Natural killer cell (primary cell): Measurements from ENCODE around the gene KIF5B. TPM values are rescaled to one million over a fixed set of nuclear protein-coding genes. Genes with fewer than 3 reads are reported as not detected.

Source experiments
- ATAC-seq, 3 donors: fragments of 150-1000 bp in 2 of 3; fragments of 200-7000 bp in 1 of 3; cut with Tn5 transposase; 1 replicate in 1 of 3; 2 replicates in 2 of 3; pipeline ENCODE4 v1.10.0; 2021; ENCODE audit warnings: mild to moderate bottlenecking in 2 of 3, moderate library complexity in 2 of 3
- DNase-seq, 2 donors: peaks; one replicate each; pipeline versions ENCODE4 v3.0.0 to v3.0.0-alpha.2; 2013 to 2021; ENCODE audit warnings: mixed read lengths in 1 of 2
- H3K27ac ChIP-seq: one replicate; pipeline ENCODE4 v1.5.1; 2013; ENCODE audit warnings: mild to moderate bottlenecking, low read length
- H3K27me3 ChIP-seq: one replicate; pipeline ENCODE4 v1.6.1; 2013; ENCODE audit warnings: low read length; ENCODE audit not compliant: control insufficient read depth, insufficient read depth
- H3K36me3 ChIP-seq: one replicate; pipeline ENCODE4 v1.6.1; 2013; ENCODE audit warnings: low read length; ENCODE audit not compliant: control insufficient read depth, insufficient read depth
- H3K4me1 ChIP-seq: one replicate; pipeline ENCODE4 v1.6.1; 2013; ENCODE audit warnings: low read length; ENCODE audit not compliant: control insufficient read depth, insufficient read depth
- H3K4me3 ChIP-seq: one replicate; pipeline ENCODE4 v1.5.1; 2013; ENCODE audit warnings: low read length
- H3K9me3 ChIP-seq: one replicate; pipeline ENCODE4 v1.6.1; 2013; ENCODE audit warnings: low read length; ENCODE audit not compliant: control insufficient read depth, insufficient read depth
- H3K27ac Mint-ChIP-seq, 2 donors: one replicate each; pipeline ENCODE4 v1.8.0; 2022; ENCODE audit warnings: mild to moderate bottlenecking in 2 of 2, mixed read lengths in 2 of 2, moderate library complexity in 1 of 2
- H3K27me3 Mint-ChIP-seq, 2 donors: one replicate each; pipeline ENCODE4 v1.8.0; 2022; ENCODE audit warnings: low read depth in 2 of 2, mixed read lengths in 2 of 2
- H3K36me3 Mint-ChIP-seq: one replicate; pipeline ENCODE4 v1.8.0; 2022; ENCODE audit warnings: mixed read lengths
- H3K4me1 Mint-ChIP-seq, 2 donors: one replicate each; pipeline ENCODE4 v1.8.0; 2022; ENCODE audit warnings: mixed read lengths in 2 of 2
- H3K4me3 Mint-ChIP-seq: one replicate; pipeline ENCODE4 v1.8.0; 2022; ENCODE audit warnings: mild to moderate bottlenecking, moderate library complexity, mixed read lengths
- H3K9me3 Mint-ChIP-seq, 2 donors: one replicate each; pipeline ENCODE4 v1.8.0; 2022; ENCODE audit warnings: mixed read lengths in 2 of 2
- CTCF ChIP-seq: fragments of 200-600 bp; IDR thresholded peaks from one replicate; pipeline ENCODE4 v1.8.0; 2022; ENCODE audit warnings: antibody characterized with exemption
- WGBS: methylation state at CpG from one replicate; pipeline ENCODE4 v1.1.7; 2013; ENCODE audit warnings: missing lambda C conversion rate; ENCODE audit not compliant: insufficient coverage; 5-methylcytosine and 5-hydroxymethylcytosine counted together
- intact Hi-C: fragments of 100-400 bp; cut with micrococcal nuclease; formaldehyde crosslinking; loops from one replicate; pipeline ENCODE4 v1.14.2; 2022
- total RNA-seq, 4 donors: library from RNA; stranded (reverse); fragments of 120-200 nt in 1 of 4; gene quantifications; one replicate each; pipeline versions ENCODE4 v1.2.3 to v1.2.4, GENCODE V29; 2013 to 2022

The KIF5B gene
- total RNA-seq, 3 donors from 2014 or later (not counting 1 experiment from before 2014, with no cell fraction given): 51.0 to 64.2 (median 61.1) TPM

- no peak for ATAC-seq
- H3K27me3 Mint-ChIP-seq: no peaks in the 10 kb centered on the region
- WGBS: 100% methylated on average over 3 of the region's 4 CpGs
Measured at GRCh38 chr10:32031920-32032319, 24.3 kb downstream of the KIF5B start.

GRCh38 chr10:32031424-32031823, 24.8 kb downstream of the KIF5B start:
- Histone ChIP-seq H3K9me3 (no peaks in the 10 kb centered on the region), H3K36me3 (peaks cover 92% of the 10 kb centered on the region), H3K27me3 (no peaks in the 10 kb centered on the region), H3K4me1 (no peaks in the 10 kb centered on the region), H3K27ac (no peak overlapping the region), H3K4me3 (no peak overlapping the region)
- intact Hi-C loops: no loop called here
- H3K4me3 Mint-ChIP-seq: no peak overlapping the region
- no peaks in the 10 kb centered on the region for H3K27me3 Mint-ChIP-seq
- H3K9me3 Mint-ChIP-seq: no peaks in the 10 kb centered on the region
- WGBS: 89% methylated on average over 6 of the region's 6 CpGs
- DNase-seq (no peak), ATAC-seq (no peak)
- TF ChIP-seq CTCF: no peak
- H3K36me3 Mint-ChIP-seq: peaks cover 34% of the 10 kb centered on the region
- H3K27ac Mint-ChIP-seq: no peak overlapping the region
- peaks cover 9 to 12% of the 10 kb centered on the region in 2 donors for H3K4me1 Mint-ChIP-seq

More at GRCh38 chr10:32031920-32032319, 24.3 kb downstream of the KIF5B start:
- Histone ChIP-seq H3K4me1 (no peaks in the 10 kb centered on the region), H3K4me3 (no peak overlapping the region), H3K36me3 (peaks cover 92% of the 10 kb centered on the region), H3K27ac (no peak overlapping the region), H3K9me3 (no peaks in the 10 kb centered on the region), H3K27me3 (no peaks in the 10 kb centered on the region)
- Mint-ChIP-seq H3K4me3 (no peak overlapping the region), H3K9me3 (no peaks in the 10 kb centered on the region), H3K27ac (no peak overlapping the region), H3K4me1 (peaks cover 9 to 12% of the 10 kb centered on the region in 2 donors), H3K36me3 (peaks cover 37% of the 10 kb centered on the region)
- TF ChIP-seq CTCF: no peak
- DNase-seq: no peak
- intact Hi-C loops: no loop called here

- no peak overlapping the region for H3K27ac Mint-ChIP-seq
- H3K9me3 Mint-ChIP-seq: no peaks in the 10 kb centered on the region
- no peaks in the 10 kb centered on the region for H3K27me3 Mint-ChIP-seq
Measured at GRCh38 chr10:32028710-32029109, 27.5 kb downstream of the KIF5B start.

More at GRCh38 chr10:32028710-32029109, 27.5 kb downstream of the KIF5B start:
- no peaks in the 10 kb centered on the region for H3K9me3 ChIP-seq
- H3K4me1 ChIP-seq: no peaks in the 10 kb centered on the region
- Mint-ChIP-seq H3K36me3 (peaks cover 20% of the 10 kb centered on the region), H3K4me1 (peaks cover 9 to 12% of the 10 kb centered on the region in 2 donors), H3K4me3 (no peak overlapping the region)
- ATAC-seq: no peak
- intact Hi-C loops: no loop called here
- peaks cover 79% of the 10 kb centered on the region for H3K36me3 ChIP-seq
- no peak for DNase-seq
- no peak for TF ChIP-seq CTCF
- H3K27ac ChIP-seq: no peak overlapping the region
- WGBS: no CpG with 5 or more reads among the region's 1 CpG
- no peaks in the 10 kb centered on the region for H3K27me3 ChIP-seq
- H3K4me3 ChIP-seq: no peak overlapping the region
